ENCODE data around the gene THAP5.

DNA sequence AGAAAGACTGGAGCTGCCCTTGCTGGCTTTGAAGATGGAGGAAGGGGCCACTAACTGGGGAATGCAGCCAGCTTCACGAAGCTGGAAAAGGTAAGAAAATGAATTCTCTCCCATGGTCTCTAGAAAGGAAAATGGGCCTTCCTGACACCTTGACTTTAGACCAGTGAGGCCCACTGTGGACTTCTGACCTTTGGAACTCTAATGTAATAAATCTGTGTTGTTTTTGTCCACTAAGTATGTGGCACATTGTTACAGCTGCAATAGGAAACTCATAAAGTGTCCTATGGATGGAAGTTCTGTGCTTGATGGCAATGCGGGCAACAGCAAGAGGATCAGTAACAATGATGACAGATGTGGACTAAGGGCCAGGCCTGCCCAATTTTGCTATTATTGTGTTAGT is 21.1 kb upstream of the THAP5 start:
- no peak for TF ChIP-seq POLR2A (IDR thresholded peaks at IDR 0.05)
- TF ChIP-seq, protein P1, sequence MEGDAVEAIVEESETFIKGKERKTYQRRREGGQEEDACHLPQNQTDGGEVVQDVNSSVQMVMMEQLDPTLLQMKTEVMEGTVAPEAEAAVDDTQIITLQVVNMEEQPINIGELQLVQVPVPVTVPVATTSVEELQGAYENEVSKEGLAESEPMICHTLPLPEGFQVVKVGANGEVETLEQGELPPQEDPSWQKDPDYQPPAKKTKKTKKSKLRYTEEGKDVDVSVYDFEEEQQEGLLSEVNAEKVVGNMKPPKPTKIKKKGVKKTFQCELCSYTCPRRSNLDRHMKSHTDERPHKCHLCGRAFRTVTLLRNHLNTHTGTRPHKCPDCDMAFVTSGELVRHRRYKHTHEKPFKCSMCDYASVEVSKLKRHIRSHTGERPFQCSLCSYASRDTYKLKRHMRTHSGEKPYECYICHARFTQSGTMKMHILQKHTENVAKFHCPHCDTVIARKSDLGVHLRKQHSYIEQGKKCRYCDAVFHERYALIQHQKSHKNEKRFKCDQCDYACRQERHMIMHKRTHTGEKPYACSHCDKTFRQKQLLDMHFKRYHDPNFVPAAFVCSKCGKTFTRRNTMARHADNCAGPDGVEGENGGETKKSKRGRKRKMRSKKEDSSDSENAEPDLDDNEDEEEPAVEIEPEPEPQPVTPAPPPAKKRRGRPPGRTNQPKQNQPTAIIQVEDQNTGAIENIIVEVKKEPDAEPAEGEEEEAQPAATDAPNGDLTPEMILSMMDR (IDR thresholded peaks at IDR 0.05) = no peak
